Fibroblast of lung (primary cell): ENCODE results near the gene EFNB2. TPM values are rescaled to one million over a fixed set of nuclear protein-coding genes. Genes with fewer than 3 reads are reported as not detected.
A peak's percentile ranks its signal among the peaks of the same experiment; 100 is the strongest.

Experiments
- DNase-seq, 2 donors: peaks; one replicate each; pipeline versions ENCODE4 v3.0.0 to v3.0.0-alpha.2; 2010; ENCODE audit warnings: low read depth in 2 of 2
- H2AFZ ChIP-seq: 2 replicates; pipeline ENCODE4 v1.5.1; 2012; ENCODE audit warnings: low read length, control low read depth, inconsistent platforms
- H3K27ac ChIP-seq: 2 replicates; pipeline ENCODE4 v1.5.1; 2011; ENCODE audit warnings: low read length, control low read depth; ENCODE audit not compliant: insufficient read depth
- H3K27me3 ChIP-seq: 2 replicates; pipeline ENCODE4 v1.5.1; 2011; ENCODE audit warnings: mild to moderate bottlenecking, low read length; ENCODE audit not compliant: control insufficient read depth, insufficient read depth
- H3K36me3 ChIP-seq: 2 replicates; pipeline ENCODE4 v1.5.1; 2011; ENCODE audit warnings: low read length; ENCODE audit not compliant: control insufficient read depth, insufficient read depth
- H3K4me1 ChIP-seq: 2 replicates; pipeline ENCODE4 v1.5.1; 2011; ENCODE audit warnings: low read length; ENCODE audit not compliant: control insufficient read depth, insufficient read depth; ENCODE audit errors: extremely low read depth
- H3K4me2 ChIP-seq: 2 replicates; pipeline ENCODE4 v1.5.1; 2011; ENCODE audit warnings: low read length, control low read depth; ENCODE audit not compliant: insufficient read depth; ENCODE audit errors: extremely low read depth
- H3K4me3 ChIP-seq, 4 experiments: fragments of 200-600 bp in 1 of 4; sonication (generic) in 1 of 4; replicated peaks in 1 of 4; 2 replicates each; pipeline ENCODE4 v1.5.1; 2011 to 2016; ENCODE audit warnings: low read length in 4 of 4, low read depth in 3 of 4, mild to moderate bottlenecking in 3 of 4, control low read depth in 2 of 4, inconsistent platforms in 1 of 4, mixed read lengths in 1 of 4; ENCODE audit not compliant: insufficient read depth in 1 of 4; ENCODE audit errors: control extremely low read depth in 1 of 4
- H3K79me2 ChIP-seq: 2 replicates; pipeline ENCODE4 v1.5.1; 2012; ENCODE audit warnings: mild to moderate bottlenecking, low read length, inconsistent platforms; ENCODE audit not compliant: control insufficient read depth, insufficient read depth
- H3K9ac ChIP-seq: 2 replicates; pipeline ENCODE4 v1.5.1; 2011; ENCODE audit warnings: mild to moderate bottlenecking, low read length, control low read depth; ENCODE audit not compliant: insufficient read depth
- H3K9me3 ChIP-seq: 2 replicates; pipeline ENCODE4 v1.5.1; 2012; ENCODE audit warnings: low read depth, low read length; ENCODE audit not compliant: control insufficient read depth, insufficient read depth
- H4K20me1 ChIP-seq: 2 replicates; pipeline ENCODE4 v1.5.1; 2011; ENCODE audit warnings: low read length; ENCODE audit not compliant: control insufficient read depth, insufficient read depth; ENCODE audit errors: extremely low read depth
- EZH2 ChIP-seq: IDR thresholded peaks from 2 replicates; pipeline ENCODE4 v1.5.1; 2012; ENCODE audit warnings: low read length, control low read depth, mild to moderate bottlenecking; ENCODE audit errors: missing control alignments
- polyA plus RNA-seq, 2 donors: library from polyadenylated mRNA; depleted of rRNA in 1 of 2; stranded (reverse) in 1 of 2; unstranded in 1 of 2; fragments of >200 nt; gene quantifications; 2 replicates each; pipeline ENCODE4 v1.2.1, GENCODE V29; 2011 to 2012; ENCODE audit warnings: missing spikeins in 1 of 2
- total RNA-seq: library from RNA; depleted of rRNA; stranded (reverse); fragments of >200 nt; gene quantifications from 2 replicates; pipeline ENCODE4 v1.2.1, GENCODE V29; 2014
- TF ChIP-seq, protein P1 (sequence below), 2 donors: IDR thresholded peaks in 1 of 2; conservative IDR thresholded peaks in 1 of 2; 1 replicate in 1 of 2; 2 replicates in 1 of 2; pipeline ENCODE4 v1.5.1; 2011 to 2012; ENCODE audit warnings: low read length in 2 of 2, control low read depth in 1 of 2, inconsistent platforms in 1 of 2, low read depth in 1 of 2, mild to moderate bottlenecking in 1 of 2

EFNB2 gene
- total and polyA plus RNA-seq, 2 donors (not counting 1 experiment from before 2014, with no cell fraction given) = 13.5 to 20.0 TPM

- no peaks in the 10 kb centered on the region for H3K9me3 ChIP-seq
- peaks cover 12% of the 10 kb centered on the region for H3K79me2 ChIP-seq
- H4K20me1 ChIP-seq = no peaks in the 10 kb centered on the region
- H3K9ac ChIP-seq = no peak overlapping the region
- no peaks in the 10 kb centered on the region for H3K27me3 ChIP-seq
- H2AFZ ChIP-seq = no peak overlapping the region
- TF ChIP-seq, protein P1, sequence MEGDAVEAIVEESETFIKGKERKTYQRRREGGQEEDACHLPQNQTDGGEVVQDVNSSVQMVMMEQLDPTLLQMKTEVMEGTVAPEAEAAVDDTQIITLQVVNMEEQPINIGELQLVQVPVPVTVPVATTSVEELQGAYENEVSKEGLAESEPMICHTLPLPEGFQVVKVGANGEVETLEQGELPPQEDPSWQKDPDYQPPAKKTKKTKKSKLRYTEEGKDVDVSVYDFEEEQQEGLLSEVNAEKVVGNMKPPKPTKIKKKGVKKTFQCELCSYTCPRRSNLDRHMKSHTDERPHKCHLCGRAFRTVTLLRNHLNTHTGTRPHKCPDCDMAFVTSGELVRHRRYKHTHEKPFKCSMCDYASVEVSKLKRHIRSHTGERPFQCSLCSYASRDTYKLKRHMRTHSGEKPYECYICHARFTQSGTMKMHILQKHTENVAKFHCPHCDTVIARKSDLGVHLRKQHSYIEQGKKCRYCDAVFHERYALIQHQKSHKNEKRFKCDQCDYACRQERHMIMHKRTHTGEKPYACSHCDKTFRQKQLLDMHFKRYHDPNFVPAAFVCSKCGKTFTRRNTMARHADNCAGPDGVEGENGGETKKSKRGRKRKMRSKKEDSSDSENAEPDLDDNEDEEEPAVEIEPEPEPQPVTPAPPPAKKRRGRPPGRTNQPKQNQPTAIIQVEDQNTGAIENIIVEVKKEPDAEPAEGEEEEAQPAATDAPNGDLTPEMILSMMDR (conservative IDR thresholded peaks at IDR 0.05 in 1 of 2, IDR thresholded peaks at IDR 0.05 in 1 of 2; ENCODE audit: low read depth in 1 of 2, low read length in 2 of 2) = no peak
- TF ChIP-seq EZH2 = no peak
- no peak overlapping the region for H3K27ac ChIP-seq
- H3K4me2 ChIP-seq = no peak overlapping the region
- H3K4me3 ChIP-seq = no peak overlapping the region
- no peaks in the 10 kb centered on the region for H3K4me1 ChIP-seq
- no peak for DNase-seq
- H3K36me3 ChIP-seq = peaks cover 3% of the 10 kb centered on the region
Observed at GRCh38 chr13:106540613-106541012, 5.2 kb upstream of the EFNB2 start.

- H3K36me3 ChIP-seq = no peaks in the 10 kb centered on the region
- H3K9me3 ChIP-seq = no peaks in the 10 kb centered on the region
- no peaks in the 10 kb centered on the region for H3K4me1 ChIP-seq
- no peak overlapping the region for H3K4me3 ChIP-seq
- TF ChIP-seq, protein P1 (conservative IDR thresholded peaks at IDR 0.05 in 1 of 2, IDR thresholded peaks at IDR 0.05 in 1 of 2; ENCODE audit: low read depth in 1 of 2, low read length in 2 of 2) = no peak
- TF ChIP-seq EZH2 = no peak
- H3K4me2 ChIP-seq = no peak overlapping the region
- DNase-seq = no peak
- H3K79me2 ChIP-seq = peaks cover 20% of the 10 kb centered on the region
- no peak overlapping the region for H3K9ac ChIP-seq
- H4K20me1 ChIP-seq = no peaks in the 10 kb centered on the region
- no peak overlapping the region for H2AFZ ChIP-seq
- H3K27me3 ChIP-seq = no peaks in the 10 kb centered on the region
- no peak overlapping the region for H3K27ac ChIP-seq
Observed at GRCh38 chr13:106537521-106537920, 2.1 kb upstream of the EFNB2 start.

DNA sequence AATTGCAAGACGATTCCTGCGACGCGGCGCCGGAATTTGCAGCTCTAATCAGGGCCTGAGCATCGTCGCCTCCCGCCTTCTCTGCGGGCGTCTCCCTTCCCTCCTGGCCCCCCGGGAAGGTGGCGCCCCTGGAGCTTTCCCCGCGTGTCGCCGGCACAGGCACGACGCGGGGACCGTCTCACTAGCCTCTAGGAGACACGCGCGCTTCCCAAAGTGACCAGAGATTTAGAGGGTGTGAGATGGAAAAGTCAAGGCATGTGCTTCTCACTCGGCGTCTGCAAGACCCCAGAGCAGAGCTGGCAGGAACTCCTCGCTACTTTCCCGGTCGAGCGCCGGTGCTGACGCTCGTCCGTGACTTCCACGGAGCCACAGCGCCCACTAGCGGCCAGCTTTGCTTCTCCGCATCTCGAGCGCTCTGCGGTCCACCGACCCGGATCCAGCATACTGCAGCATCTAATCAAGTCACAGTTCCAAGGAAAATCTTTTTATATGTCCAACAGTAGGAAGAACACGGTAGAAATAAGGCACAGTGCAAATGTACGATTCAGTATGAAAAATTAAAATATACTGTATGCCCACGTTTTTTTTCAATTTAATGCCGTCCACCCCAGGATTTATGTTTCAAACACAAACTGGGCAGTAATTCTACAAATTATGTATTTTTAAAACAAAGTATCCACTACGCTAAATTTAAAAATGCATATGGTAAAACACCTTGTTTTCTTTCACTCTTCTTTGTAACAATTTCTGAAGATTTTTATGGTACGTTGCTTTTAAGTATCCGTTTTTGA lies 977 bp upstream of the EFNB2 start:
- Histone ChIP-seq H2AFZ (peak overlapping the region; percentile 60), H3K36me3 (no peaks in the 10 kb centered on the region), H3K9ac (peak overlapping the region; percentile 40), H3K4me1 (no peaks in the 10 kb centered on the region), H3K4me3 (peak overlapping the region; percentile 53 to 82 (median 68)), H3K9me3 (no peaks in the 10 kb centered on the region), H4K20me1 (no peaks in the 10 kb centered on the region), H3K4me2 (peak overlapping the region; percentile 99), H3K27me3 (no peaks in the 10 kb centered on the region), H3K27ac (peak overlapping the region; percentile 9), H3K79me2 (peaks cover 28% of the 10 kb centered on the region)
- DNase-seq = peak; percentile 80 to 90
- TF ChIP-seq EZH2 = no peak
- TF ChIP-seq, protein P1 (conservative IDR thresholded peaks at IDR 0.05 in 1 of 2, IDR thresholded peaks at IDR 0.05 in 1 of 2; ENCODE audit: low read depth in 1 of 2, low read length in 2 of 2) = peak; percentile 95 to 99
